Measurements from ENCODE around the gene PLEKHF1. TPM values are rescaled to one million over a fixed set of nuclear protein-coding genes. Genes with fewer than 3 reads are reported as not detected.
A peak's percentile ranks its signal among the peaks of the same experiment; 100 is the strongest.

Gene PLEKHF1
- total and polyA plus RNA-seq, 8 donors = 2.1 to 9.3 (median 4.4) TPM

GRCh38 chr19:29634002-29634401 lies 31.3 kb upstream of the PLEKHF1 start:
- no peak for ATAC-seq
- Histone ChIP-seq H3K4me3 (no peak overlapping the region), H3K27me3 (no peaks in the 10 kb centered on the region), H3K9me3 (no peaks in the 10 kb centered on the region), H3K36me3 (no peaks in the 10 kb centered on the region), H3K4me1 (no peaks in the 10 kb centered on the region), H3K27ac (no peak overlapping the region)
- intact Hi-C loops (cut with DNase I) = no loop called here
- no peak for TF ChIP-seq CTCF (IDR thresholded peaks at IDR 0.05)
- WGBS, 2 donors = 61 to 76% methylated on average over 2 of the region's 2 CpGs
- no peak for FAIRE-seq
- no peak for DNase-seq

GRCh38 chr19:29634423-29635130 lies 30.7 kb upstream of the PLEKHF1 start:
- intact Hi-C loops (cut with DNase I) = no loop called here
- H3K27me3 ChIP-seq = no peaks in the 10 kb centered on the region
- ATAC-seq (no peak), DNase-seq (peak in 1 of 6 donors; percentile 19), FAIRE-seq (no peak)
- no peak overlapping the region for H3K27ac ChIP-seq
- no peak for TF ChIP-seq CTCF (IDR thresholded peaks at IDR 0.05)
- no peak overlapping the region for H3K4me3 ChIP-seq
- no peaks in the 10 kb centered on the region for H3K4me1 ChIP-seq
- H3K9me3 ChIP-seq = no peaks in the 10 kb centered on the region
- WGBS, 2 donors = 62 to 81% methylated on average over 6 of the region's 6 CpGs
- H3K36me3 ChIP-seq = no peaks in the 10 kb centered on the region

GRCh38 chr19:29635963-29636362 lies 29.3 kb upstream of the PLEKHF1 start:
- no peak for FAIRE-seq
- no peak overlapping the region for H3K4me3 ChIP-seq
- H3K4me1 ChIP-seq = no peaks in the 10 kb centered on the region
- TF ChIP-seq CTCF (IDR thresholded peaks at IDR 0.05) = no peak
- intact Hi-C loops (cut with DNase I) = no loop called here
- DNase-seq = peak in 1 of 6 donors; percentile 31
- H3K36me3 ChIP-seq = no peaks in the 10 kb centered on the region
- WGBS, 2 donors = 68 to 79% methylated on average over 6 of the region's 6 CpGs
- no peak for ATAC-seq
- no peak overlapping the region for H3K27ac ChIP-seq
- H3K9me3 ChIP-seq = no peaks in the 10 kb centered on the region
- no peaks in the 10 kb centered on the region for H3K27me3 ChIP-seq

- TF ChIP-seq CTCF (IDR thresholded peaks at IDR 0.05) = no peak
- FAIRE-seq (no peak), ATAC-seq (no peak), DNase-seq (peak in 1 of 6 donors; percentile 31)
- intact Hi-C loops (cut with DNase I) = no loop called here
- 67 to 74% methylated on average over 12 of the region's 12 CpGs for WGBS, 2 donors
- H3K27ac ChIP-seq = no peak overlapping the region
- no peaks in the 10 kb centered on the region for H3K36me3 ChIP-seq
- H3K4me1 ChIP-seq = no peaks in the 10 kb centered on the region
- no peaks in the 10 kb centered on the region for H3K9me3 ChIP-seq
- H3K4me3 ChIP-seq = no peak overlapping the region
- H3K27me3 ChIP-seq = no peaks in the 10 kb centered on the region
Observed at GRCh38 chr19:29636553-29637360, 28.5 kb upstream of the PLEKHF1 start.

- no peaks in the 10 kb centered on the region for H3K27me3 ChIP-seq
- no peak for ATAC-seq
- no peak for FAIRE-seq
- WGBS, 2 donors = 70 to 80% methylated on average over 8 of the region's 8 CpGs
- no peaks in the 10 kb centered on the region for H3K36me3 ChIP-seq
- intact Hi-C loops (cut with DNase I) = no loop called here
- H3K4me3 ChIP-seq = no peak overlapping the region
- no peak for DNase-seq
- no peaks in the 10 kb centered on the region for H3K4me1 ChIP-seq
- no peak overlapping the region for H3K27ac ChIP-seq
- no peaks in the 10 kb centered on the region for H3K9me3 ChIP-seq
- no peak for TF ChIP-seq CTCF (IDR thresholded peaks at IDR 0.05)
Observed at GRCh38 chr19:29639086-29639485, 26.2 kb upstream of the PLEKHF1 start.

Data from pancreas (tissue), 10 donors.